ENCODE data around the gene ARHGAP8.

DNA sequence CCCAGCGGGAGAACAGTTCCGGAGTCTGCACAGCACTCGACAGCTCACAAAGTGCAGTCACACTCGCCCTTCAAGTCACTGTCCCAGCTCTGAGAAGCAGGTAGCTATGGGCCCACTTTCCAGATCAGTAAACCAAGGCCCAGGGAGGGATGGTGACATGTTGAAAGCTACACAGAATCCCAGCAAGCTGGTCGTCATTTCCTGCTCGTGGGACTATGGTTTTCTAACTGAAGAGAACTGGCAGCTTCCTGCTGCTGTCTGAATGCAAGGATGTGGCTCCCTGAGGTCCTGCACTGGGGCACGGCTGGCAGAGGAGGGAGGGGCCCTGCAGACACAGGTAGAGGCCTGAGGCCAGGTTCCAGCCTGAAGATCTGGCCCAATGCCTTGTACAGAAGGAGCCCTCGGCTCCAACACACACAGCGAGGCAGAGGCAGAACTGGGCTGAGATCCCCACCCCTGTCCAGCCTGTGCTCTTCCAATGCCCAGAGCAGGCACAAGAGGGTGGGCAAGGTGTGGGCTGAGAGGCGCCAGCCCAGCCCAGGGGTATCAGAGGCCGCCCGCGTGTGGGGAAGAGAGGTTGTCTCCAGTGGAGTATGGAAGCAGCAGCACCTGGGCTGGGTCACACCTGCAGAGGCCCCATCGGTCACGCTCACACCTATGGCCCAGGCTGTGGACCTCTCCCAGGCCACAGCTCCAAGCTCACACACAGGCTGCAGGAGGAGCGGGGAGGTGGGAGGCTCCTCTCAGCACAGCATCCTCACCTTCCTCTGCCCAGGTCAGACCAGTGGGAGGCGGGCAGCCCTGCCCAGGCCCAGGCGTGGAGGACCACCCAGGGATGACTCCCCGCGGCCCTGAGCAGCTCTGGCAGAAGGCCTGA, 138.3 kb downstream of the ARHGAP8 start:
- TF ChIP-seq POLR2AphosphoS5 (IDR thresholded peaks at IDR 0.05; ENCODE audit: borderline replicate concordance, low read depth, low read length) (no peak), EZH2 (IDR thresholded peaks at IDR 0.05) (no peak), FOXP2 (optimal IDR thresholded peaks at IDR 0.05; ENCODE audit: control extremely low read depth, extremely low read length, insufficient read depth) (no peak)

Measured in SK-N-MC (cell line).